Measurements from ENCODE around the gene BCAS3. TPM values are rescaled to one million over a fixed set of nuclear protein-coding genes. Genes with fewer than 3 reads are reported as not detected.

BCAS3 gene
- total RNA-seq, 4 donors from 2014 or later: 42.1 to 84.7 (median 54.1) TPM

- intact Hi-C loops (cut with DNase I; ENCODE audit: low total_unique reads): no loop called here
- H3K4me3 ChIP-seq (ENCODE audit: low read depth, poor library complexity, severe bottlenecking): no peak overlapping the region
- 98 to 100% methylated on average over 4 of the region's 4 CpGs for WGBS, 2 donors
- TF ChIP-seq CTCF (IDR thresholded peaks at IDR 0.05) (no peak), POLR2A (IDR thresholded peaks at IDR 0.05) (no peak)
- no peak for DNase-seq (ENCODE audit: low spot score in 2 of 2)
Measured at GRCh38 chr17:60899115-60899514, 221.5 kb downstream of the BCAS3 start.

- no peak overlapping the region for H3K4me3 ChIP-seq (ENCODE audit: low read depth, poor library complexity, severe bottlenecking)
- 90 to 91% methylated on average over 3 of the region's 3 CpGs for WGBS, 2 donors
- intact Hi-C loops (cut with DNase I; ENCODE audit: low total_unique reads): no loop called here
- no peak for TF ChIP-seq CTCF (IDR thresholded peaks at IDR 0.05)
- no peak for DNase-seq (ENCODE audit: low spot score in 2 of 2)
Measured at GRCh38 chr17:60900688-60901087, 223.0 kb downstream of the BCAS3 start.

- TF ChIP-seq POLR2A (IDR thresholded peaks at IDR 0.05): no peak
- TF ChIP-seq CTCF (IDR thresholded peaks at IDR 0.05): no peak
- no peak for DNase-seq (ENCODE audit: low spot score in 2 of 2)
- intact Hi-C loops (cut with DNase I; ENCODE audit: low total_unique reads): no loop called here
- H3K4me3 ChIP-seq (ENCODE audit: low read depth, poor library complexity, severe bottlenecking): no peak overlapping the region
Measured at GRCh38 chr17:60901242-60901641, 223.6 kb downstream of the BCAS3 start.

- 59 to 68% methylated on average over 2 of the region's 2 CpGs for WGBS, 2 donors
- no peak overlapping the region for H3K4me3 ChIP-seq (ENCODE audit: low read depth, poor library complexity, severe bottlenecking)
- TF ChIP-seq CTCF (IDR thresholded peaks at IDR 0.05) (no peak), POLR2A (IDR thresholded peaks at IDR 0.05) (no peak)
- intact Hi-C loops (cut with DNase I; ENCODE audit: low total_unique reads): no loop called here
- no peak for DNase-seq (ENCODE audit: low spot score in 2 of 2)
Measured at GRCh38 chr17:60901806-60902205, 224.2 kb downstream of the BCAS3 start.

GRCh38 chr17:60902399-60902798 is 224.7 kb downstream of the BCAS3 start:
- WGBS, 2 donors: 83% methylated on average over 7 of the region's 7 CpGs
- no peak for DNase-seq (ENCODE audit: low spot score in 2 of 2)
- intact Hi-C loops (cut with DNase I; ENCODE audit: low total_unique reads): no loop called here
- TF ChIP-seq CTCF (IDR thresholded peaks at IDR 0.05) (no peak), POLR2A (IDR thresholded peaks at IDR 0.05) (no peak)
- no peak overlapping the region for H3K4me3 ChIP-seq (ENCODE audit: low read depth, poor library complexity, severe bottlenecking)

- intact Hi-C loops (cut with DNase I; ENCODE audit: low total_unique reads): no loop called here
Measured at GRCh38 chr17:60904582-60904981, 226.9 kb downstream of the BCAS3 start.

More at GRCh38 chr17:60904582-60904981, 226.9 kb downstream of the BCAS3 start:
- TF ChIP-seq POLR2A (IDR thresholded peaks at IDR 0.05) (no peak), CTCF (IDR thresholded peaks at IDR 0.05) (no peak)
- H3K4me3 ChIP-seq (ENCODE audit: low read depth, poor library complexity, severe bottlenecking): no peak overlapping the region
- WGBS, 2 donors: 95 to 98% methylated on average over 2 of the region's 2 CpGs
- DNase-seq (ENCODE audit: low spot score in 2 of 2): no peak

All from lower leg skin (tissue), 4 donors.